H54 (cell line): ENCODE data around the gene CPNE7.

Experiments
- DNase-seq: peaks from one replicate; pipeline ENCODE4 v3.0.0; 2011; ENCODE audit warnings: low spot score, mixed read lengths; ENCODE audit not compliant: insufficient read length
- FAIRE-seq: peaks from 3 replicates; lab custom pipeline; 2011; peaks lifted over from hg19 to GRCh38; lab: Jason Lieb, UNC
- POLR2A ChIP-seq: IDR thresholded peaks from 2 replicates; pipeline ENCODE4 v1.6.1; 2011; ENCODE audit warnings: low read depth, mild to moderate bottlenecking, low read length

The CPNE7 gene

GRCh38 chr16:89575247-89576152, at the start of gene CPNE7:
Gene CPNE7 (plus strand): TSS chr16:89575758. CDS start chr16:89575898, 140 bp downstream.
- TF ChIP-seq POLR2A = no peak
- DNase-seq (peak; percentile 63), FAIRE-seq (no peak)

DNA sequence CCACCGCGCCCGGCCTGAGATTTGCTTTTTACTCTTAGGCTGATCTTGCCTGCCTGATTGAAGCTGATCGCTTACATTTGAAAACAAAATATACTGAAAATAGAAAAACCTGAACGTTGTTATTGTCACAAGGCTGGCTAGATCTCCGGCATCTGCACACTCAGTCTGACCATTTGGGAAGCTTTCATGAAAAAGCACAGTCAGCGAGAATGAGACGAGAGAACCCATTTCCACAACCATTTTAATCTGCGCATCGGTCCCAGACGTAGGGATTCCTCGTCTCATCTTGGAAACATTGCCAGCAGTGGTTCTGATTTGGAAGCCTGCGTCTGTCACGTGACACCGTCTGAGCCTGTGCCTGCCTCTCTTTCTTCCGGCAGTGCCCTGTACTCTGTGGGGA, 46.5 kb upstream of the CPNE7 start:
- no peak for FAIRE-seq
- TF ChIP-seq POLR2A = no peak

DNA sequence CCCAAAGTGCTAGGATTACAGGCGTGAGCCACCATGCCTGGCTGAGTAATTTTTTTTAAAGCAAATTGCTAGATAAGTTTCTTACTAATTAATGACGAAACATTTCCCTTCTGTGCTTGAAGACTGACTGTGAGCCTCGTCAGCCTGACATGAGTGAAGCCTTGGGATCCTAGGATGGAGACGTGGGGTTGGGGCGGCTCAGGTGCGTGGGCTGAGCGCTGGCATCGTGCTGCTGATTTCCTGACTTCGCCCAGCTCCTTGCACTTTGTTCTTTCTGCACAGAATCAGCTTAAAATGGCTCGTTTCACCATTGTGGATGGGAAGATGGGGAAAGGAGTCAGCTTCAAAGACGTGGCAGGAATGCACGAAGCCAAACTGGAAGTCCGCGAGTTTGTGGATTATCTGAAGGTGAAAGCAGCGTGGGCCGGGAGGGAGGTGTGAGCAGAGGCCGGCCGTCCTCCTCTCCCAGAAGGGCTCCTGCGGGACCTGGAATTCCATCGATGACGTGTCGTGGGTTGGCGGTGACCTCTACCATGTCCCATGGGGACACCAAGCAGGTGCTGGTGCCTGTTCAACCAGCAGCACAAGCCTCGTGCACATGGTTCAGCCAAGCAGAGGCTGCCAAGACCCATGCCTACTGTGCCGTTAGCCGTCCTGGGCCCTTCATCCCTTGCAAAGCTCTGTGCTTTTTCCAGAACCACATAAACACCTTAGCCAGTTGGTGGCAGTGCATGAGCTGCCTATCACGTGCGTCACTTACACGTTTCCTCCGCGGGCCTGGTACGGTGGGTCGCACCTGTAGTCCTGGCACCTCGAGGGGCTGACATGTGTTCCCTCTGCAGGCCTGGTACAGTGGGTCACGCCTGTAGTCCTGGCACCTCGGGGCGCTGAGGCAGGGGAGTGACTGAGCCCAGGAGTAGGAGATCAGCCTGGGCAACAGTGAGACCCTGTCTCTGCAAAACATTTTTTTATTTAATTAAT, 44.9 kb upstream of the CPNE7 start:
- no peak for FAIRE-seq
- TF ChIP-seq POLR2A = no peak
- DNase-seq = no peak

More for the DNA sequence above, 46.5 kb upstream of the CPNE7 start:
- DNase-seq = no peak

GRCh38 chr16:89531821-89532526, 43.6 kb upstream of the CPNE7 start:
- DNase-seq (no peak), FAIRE-seq (no peak)
- no peak for TF ChIP-seq POLR2A

DNA sequence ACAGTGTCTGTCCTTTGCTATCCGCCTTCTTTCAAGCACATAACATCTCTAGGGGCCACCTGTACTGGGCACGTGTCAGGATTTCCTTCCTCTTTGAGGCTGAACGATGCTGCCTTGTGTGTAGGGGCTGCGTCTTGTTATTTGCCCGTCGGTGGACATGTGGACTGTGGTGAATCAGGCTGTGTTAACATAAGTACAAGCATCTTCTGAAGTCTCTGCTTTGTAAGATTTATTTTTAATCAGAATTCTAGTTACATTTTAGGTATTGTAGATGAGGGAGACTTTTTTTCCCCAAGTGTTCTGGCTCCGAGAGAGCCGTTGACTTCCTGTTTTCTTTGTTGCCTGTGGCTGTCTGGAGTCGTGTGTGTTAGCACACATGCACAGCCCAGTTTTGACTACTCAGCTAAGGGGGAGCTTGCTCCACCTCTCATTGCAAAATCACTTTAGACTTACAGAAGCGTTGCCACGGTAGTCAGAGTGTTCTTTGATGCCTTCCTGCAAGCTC, 41.3 kb upstream of the CPNE7 start:
- FAIRE-seq = no peak
- TF ChIP-seq POLR2A = no peak
- no peak for DNase-seq

DNA sequence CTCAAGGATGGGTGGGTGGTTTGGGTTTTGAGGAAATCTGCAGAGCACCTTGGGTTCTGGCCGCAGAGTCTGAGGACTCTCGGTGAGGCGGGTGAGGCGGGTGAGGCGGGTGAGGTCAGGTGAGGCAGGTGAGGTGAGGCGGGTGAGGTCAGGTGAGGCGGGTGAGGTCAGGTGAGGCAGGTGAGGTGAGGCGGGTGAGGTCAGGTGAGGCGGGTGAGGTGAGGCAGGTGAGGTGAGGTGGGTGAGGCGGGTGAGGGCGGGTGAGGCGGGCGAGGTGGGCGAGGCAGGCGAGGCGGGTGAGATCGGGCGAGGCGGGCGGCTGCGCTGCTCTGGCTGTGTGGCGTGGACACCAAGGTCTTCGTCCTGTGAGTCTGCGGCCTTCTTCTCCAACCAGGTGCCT, 39.2 kb upstream of the CPNE7 start:
- no peak for DNase-seq
- no peak for TF ChIP-seq POLR2A
- FAIRE-seq = no peak

GRCh38 chr16:89536886-89537548, 38.5 kb upstream of the CPNE7 start:
- no peak for FAIRE-seq
- TF ChIP-seq POLR2A = no peak
- no peak for DNase-seq

DNA sequence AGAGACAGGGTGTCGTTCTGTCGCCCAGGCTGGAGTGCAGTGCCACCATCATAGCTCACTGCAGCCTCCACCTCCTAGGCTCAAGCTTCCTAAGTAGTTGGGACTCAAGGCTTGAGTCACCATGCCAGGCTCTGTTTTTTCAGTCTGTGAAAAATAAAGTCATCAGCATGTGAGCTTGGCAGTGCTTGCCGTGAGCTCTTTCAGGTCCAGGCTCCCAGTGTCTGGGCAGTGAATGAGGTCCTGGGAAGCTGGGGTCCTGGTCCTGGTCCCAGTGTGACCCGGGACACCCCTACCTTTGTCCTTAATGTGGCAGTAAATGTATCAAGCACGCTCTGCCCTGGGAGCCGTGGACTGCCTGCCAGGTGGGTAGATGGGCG, 38.0 kb upstream of the CPNE7 start:
- no peak for TF ChIP-seq POLR2A
- DNase-seq (no peak), FAIRE-seq (no peak)

GRCh38 chr16:89538286-89538685, 37.3 kb upstream of the CPNE7 start:
- FAIRE-seq (no peak), DNase-seq (no peak)
- no peak for TF ChIP-seq POLR2A

GRCh38 chr16:89540557-89540956, 35.0 kb upstream of the CPNE7 start:
- DNase-seq (no peak), FAIRE-seq (no peak)
- no peak for TF ChIP-seq POLR2A

DNA sequence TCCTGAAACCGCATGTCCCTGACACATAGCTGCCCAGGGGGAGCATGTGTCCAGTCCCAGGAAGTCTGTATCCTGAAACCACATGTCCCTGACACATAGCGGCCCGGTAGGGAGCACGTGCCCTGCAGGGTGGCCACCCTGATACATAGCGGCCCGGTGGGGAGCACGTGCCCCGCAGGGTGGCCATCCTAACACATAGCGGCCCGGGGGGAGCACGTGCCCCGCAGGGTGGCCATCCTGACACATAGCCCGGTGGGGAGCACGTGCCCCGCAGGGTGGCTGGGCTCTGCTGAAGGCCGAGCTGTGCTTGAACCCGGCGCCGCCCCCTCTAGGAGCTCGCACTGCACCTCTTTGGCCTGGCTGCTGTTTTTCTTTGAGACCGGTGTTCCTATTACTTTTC, 33.8 kb upstream of the CPNE7 start:
- DNase-seq (no peak), FAIRE-seq (no peak)
- TF ChIP-seq POLR2A = no peak

DNA sequence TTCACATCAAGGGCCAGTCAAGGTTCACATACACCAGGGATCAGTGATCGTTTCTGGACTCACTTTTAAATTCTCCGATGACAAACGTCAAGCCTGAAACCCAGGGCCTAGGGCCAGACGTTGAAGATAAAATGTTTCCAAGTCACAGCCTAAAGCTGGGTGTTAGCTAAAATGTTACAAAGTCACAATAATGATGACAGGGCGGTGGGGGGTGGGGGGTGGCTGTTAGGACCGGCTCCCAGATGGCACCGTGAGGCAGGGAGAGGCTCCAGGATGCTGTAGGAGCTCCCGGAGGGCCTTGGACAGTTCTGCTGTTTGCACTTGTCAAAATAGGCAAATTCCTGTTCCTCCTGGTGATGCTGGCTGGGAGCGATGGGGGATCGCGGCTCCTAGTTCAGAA, 31.4 kb upstream of the CPNE7 start:
- no peak for DNase-seq
- no peak for FAIRE-seq
- no peak for TF ChIP-seq POLR2A

DNA sequence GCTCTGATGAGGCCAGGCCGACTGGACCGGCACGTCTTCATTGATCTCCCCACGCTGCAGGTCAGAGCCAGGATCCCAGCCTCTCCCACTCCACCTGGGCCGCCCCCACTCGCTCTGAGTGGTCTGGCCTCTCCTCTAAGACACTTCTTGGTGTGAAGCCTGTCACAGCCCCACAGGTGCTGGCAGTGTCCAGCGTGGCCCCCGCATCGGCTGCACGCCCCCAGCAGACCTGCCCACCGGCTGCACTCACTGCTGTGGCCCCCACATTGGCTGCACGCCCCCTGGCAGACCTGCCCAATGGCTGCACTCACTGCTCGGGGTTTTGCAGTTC, 30.9 kb upstream of the CPNE7 start:
- FAIRE-seq = no peak
- DNase-seq = no peak
- no peak for TF ChIP-seq POLR2A
